K562 (cell line): ENCODE results near the gene RNF4. TPM values are rescaled to one million over a fixed set of nuclear protein-coding genes. Genes with fewer than 3 reads are reported as not detected.

Experiments used
- ATAC-seq: fragments of 200-7000 bp; cut with Tn5 transposase; 3 replicates; pipeline ENCODE4 v1.9.1; 2020; ENCODE audit warnings: moderate library complexity
- BruUV-seq: library from RNA; stranded (reverse); fragments of 400-500 nt; replicated peaks from 2 replicates; lab custom pipeline; 2021; lab: Mats Ljungman, UMichigan
- CTCF ChIA-PET: fragments of 300-600 bp; formaldehyde crosslinking; extraction: SDS; loops from one replicate; lab custom pipeline; 2021; ENCODE audit warnings: low intra/inter-chr PET ratio; lab: Yijun Ruan, JAX
- POLR2A ChIA-PET: fragments of 300-600, 350-650 bp; sonication (Branson Sonifier 250); formaldehyde crosslinking; extraction: SDS; loops from one replicate; lab custom pipeline; 2021; ENCODE audit warnings: antibody characterized with exemption, inconsistent platforms; lab: Yijun Ruan, JAX
- DNase-seq, 4 experiments: peaks; one replicate each; pipeline versions ENCODE4 v3.0.0 to v3.0.0-alpha.2; 2011 to 2018; ENCODE audit warnings: low spot score in 3 of 4, mixed read lengths in 3 of 4; ENCODE audit errors: extremely low read depth in 1 of 4
- FAIRE-seq: peaks from 2 replicates; lab custom pipeline; 2011; peaks lifted over from hg19 to GRCh38; lab: Jason Lieb, UNC
- H2AFZ ChIP-seq: 2 replicates; pipeline ENCODE4 v1.6.0; 2011; ENCODE audit warnings: low read depth, low read length, control low read depth, inconsistent platforms
- H3K27ac ChIP-seq: fragments of 200-600 bp; 3 replicates; pipeline ENCODE4 v1.8.0; 2011; ENCODE audit warnings: low read depth, mild to moderate bottlenecking, control low read depth, inconsistent platforms, low read length, moderate library complexity, mixed read lengths; ENCODE audit errors: extremely low read depth
- H3K27me3 ChIP-seq, 2 experiments: fragments of 300-600 bp in 1 of 2; 2 replicates in 1 of 2; 3 replicates in 1 of 2; pipeline versions ENCODE4 v1.6.0 to v1.8.0; 2011; ENCODE audit warnings: inconsistent platforms in 2 of 2, low read length in 2 of 2, mild to moderate bottlenecking in 1 of 2, mixed read lengths in 1 of 2, moderate library complexity in 1 of 2; ENCODE audit not compliant: control insufficient read depth in 2 of 2, insufficient read depth in 2 of 2
- H3K36me3 ChIP-seq: fragments of 300-600 bp; 3 replicates; pipeline ENCODE4 v1.8.0; 2011; ENCODE audit warnings: mild to moderate bottlenecking, low read length, inconsistent platforms; ENCODE audit not compliant: control insufficient read depth, insufficient read depth
- H3K4me1 ChIP-seq, 2 experiments: fragments of 200-600 bp in 1 of 2; replicated peaks in 1 of 2; 2 replicates in 1 of 2; 3 replicates in 1 of 2; pipeline versions ENCODE4 v1.5.1 to v1.8.0; 2011; ENCODE audit warnings: inconsistent platforms in 2 of 2, low read length in 2 of 2, mild to moderate bottlenecking in 1 of 2, mixed read lengths in 1 of 2, moderate library complexity in 1 of 2; ENCODE audit not compliant: control insufficient read depth in 2 of 2, insufficient read depth in 2 of 2
- H3K4me2 ChIP-seq: 2 replicates; pipeline ENCODE4 v1.6.1; 2011; ENCODE audit warnings: low read length, control low read depth, inconsistent platforms, mixed read lengths; ENCODE audit not compliant: insufficient read depth
- H3K4me3 ChIP-seq: fragments of 200-600 bp; sonication (generic), shearing (Covaris generic); 2 replicates; pipeline ENCODE4 v1.5.1; 2016; ENCODE audit warnings: control low read depth, inconsistent platforms
- H3K79me2 ChIP-seq: fragments of 200-600 bp; 3 replicates; pipeline ENCODE4 v1.8.0; 2011; ENCODE audit warnings: low read length, inconsistent platforms; ENCODE audit not compliant: control insufficient read depth, insufficient read depth
- H3K9ac ChIP-seq, 2 experiments: 2 replicates each; pipeline versions ENCODE4 v1.6.0 to v1.6.1; 2011; ENCODE audit warnings: low read depth in 2 of 2, low read length in 2 of 2, control low read depth in 1 of 2, inconsistent platforms in 1 of 2, mild to moderate bottlenecking in 1 of 2, mixed read lengths in 1 of 2; ENCODE audit not compliant: insufficient read depth in 1 of 2
- H3K9me1 ChIP-seq: one replicate; pipeline ENCODE4 v1.6.0; 2011; ENCODE audit warnings: inconsistent platforms, mild to moderate bottlenecking, low read length, moderate library complexity; ENCODE audit not compliant: control insufficient read depth, insufficient read depth
- H3K9me3 ChIP-seq: replicated peaks from 2 replicates; pipeline ENCODE4 v1.5.1; 2011; ENCODE audit warnings: low read depth, low read length, inconsistent platforms; ENCODE audit not compliant: control insufficient read depth, insufficient read depth
- H4K20me1 ChIP-seq: replicated peaks from 2 replicates; pipeline ENCODE4 v1.6.1; 2011; ENCODE audit warnings: low read length, inconsistent platforms, mixed read lengths; ENCODE audit not compliant: control insufficient read depth, insufficient read depth
- CHD1 ChIP-seq: fragments of 200-600 bp; sonication (generic); IDR thresholded peaks from one replicate; pipeline ENCODE4 v1.6.1; 2012; ENCODE audit warnings: mild to moderate bottlenecking, moderate library complexity, low read length, inconsistent platforms
- GABPB1 ChIP-seq: sonication (generic); formaldehyde crosslinking; IDR thresholded peaks from 2 replicates; pipeline ENCODE4 v1.8.0; 2022; ENCODE audit warnings: mild to moderate bottlenecking, missing genetic modification reagents
- HNRNPLL ChIP-seq: fragments of 200-400 bp; formaldehyde crosslinking; IDR thresholded peaks from 2 replicates; pipeline ENCODE4 v1.6.1; 2017; ENCODE audit warnings: low read length, low read depth, mild to moderate bottlenecking; ENCODE audit not compliant: poor library complexity, severe bottlenecking
- KDM4B ChIP-seq, 2 experiments: fragments of 450-650 bp in 1 of 2; sonication (generic) in 1 of 2; IDR thresholded peaks; 2 replicates each; pipeline ENCODE4 v1.6.1; 2016 to 2017; ENCODE audit warnings: borderline replicate concordance in 2 of 2, antibody characterized with exemption in 1 of 2, low read depth in 1 of 2, mild to moderate bottlenecking in 1 of 2
- L3MBTL2 ChIP-seq: fragments of 450-650 bp; IDR thresholded peaks from 2 replicates; pipeline ENCODE4 v1.6.1; 2016; ENCODE audit warnings: mild to moderate bottlenecking, moderate library complexity
- MAFK ChIP-seq: IDR thresholded peaks from 2 replicates; pipeline ENCODE4 v1.6.1; 2011; ENCODE audit warnings: low read length, improper control_type of control experiment
- MECOM ChIP-seq: fragments of 250-450 bp; sonication (Bioruptor Pico); IDR thresholded peaks from 2 replicates; pipeline ENCODE4 v1.8.0; 2022; ENCODE audit warnings: inconsistent platforms
- NKRF ChIP-seq: fragments of 450-650 bp; IDR thresholded peaks from 2 replicates; pipeline ENCODE4 v1.6.1; 2016; ENCODE audit warnings: borderline replicate concordance
- POLR2G ChIP-seq: fragments of 200-400 bp; formaldehyde crosslinking; IDR thresholded peaks from 2 replicates; pipeline ENCODE4 v1.6.1; 2017; ENCODE audit warnings: low read depth, mild to moderate bottlenecking, antibody characterized with exemption, low read length, moderate library complexity
- RAD21 ChIP-seq, 2 experiments: fragments of 250-450 bp in 1 of 2; fragments of 450-650 bp in 1 of 2; sonication (Bioruptor Pico) in 1 of 2; formaldehyde crosslinking in 1 of 2; IDR thresholded peaks in 1 of 2; conservative IDR thresholded peaks in 1 of 2; 2 replicates each; pipeline versions ENCODE4 v1.4.0 to v1.8.0; 2020 to 2022; ENCODE audit warnings: mild to moderate bottlenecking in 2 of 2, moderate library complexity in 1 of 2
- RBBP5 ChIP-seq: fragments of 200-600 bp; sonication (generic); IDR thresholded peaks from 2 replicates; pipeline ENCODE4 v1.6.1; 2012; ENCODE audit warnings: borderline replicate concordance, mild to moderate bottlenecking, low read length, control low read depth, inconsistent platforms; ENCODE audit not compliant: insufficient read depth, poor library complexity, severe bottlenecking
- RNF2 ChIP-seq: sonication (generic); IDR thresholded peaks from 2 replicates; pipeline ENCODE4 v1.6.1; 2016
- SAP30 ChIP-seq: fragments of 200-600 bp; sonication (generic); IDR thresholded peaks from 2 replicates; pipeline ENCODE4 v1.6.1; 2012; ENCODE audit warnings: borderline replicate concordance, low read depth, mild to moderate bottlenecking, moderate library complexity, low read length, control low read depth, inconsistent platforms; ENCODE audit not compliant: insufficient read depth, poor library complexity, severe bottlenecking
- SIN3A ChIP-seq, 2 experiments: fragments of 150-350 bp in 1 of 2; IDR thresholded peaks; 2 replicates each; pipeline ENCODE4 v1.6.1; 2011 to 2016; ENCODE audit warnings: borderline replicate concordance in 2 of 2, low read depth in 2 of 2, low read length in 2 of 2, mild to moderate bottlenecking in 2 of 2, moderate library complexity in 2 of 2; ENCODE audit not compliant: control insufficient read depth in 1 of 2
- VEZF1 ChIP-seq: fragments of 200-800 bp; sonication (Bioruptor generic); IDR thresholded peaks from 2 replicates; pipeline ENCODE4 v1.6.1; 2017; ENCODE audit warnings: missing genetic modification characterization, missing compliant biosample characterization
- ZKSCAN8 ChIP-seq: fragments of 200-800 bp; sonication (Bioruptor generic); IDR thresholded peaks from 2 replicates; pipeline ENCODE4 v1.6.1; 2016; ENCODE audit warnings: missing genetic modification characterization, missing compliant biosample characterization
- whole genome bisulfite sequencing: fragments of 100-300 bp; shearing (Covaris generic); methylation state at CpG from one replicate; pipeline ENCODE4 v1.1.6; 2016; ENCODE audit warnings: low coverage, mixed read lengths; ENCODE audit not compliant: insufficient coverage; ENCODE audit errors: missing lambda C conversion rate; 5-methylcytosine and 5-hydroxymethylcytosine counted together
- in situ Hi-C: fragments of 300-500 bp; cut with MboI; formaldehyde crosslinking; loops from 4 replicates; pipeline ENCODE4 v1.15.0; 2018; ENCODE audit warnings: inconsistent platforms, mixed read lengths
- intact Hi-C: fragments of 100-400 bp; cut with micrococcal nuclease; formaldehyde crosslinking; loops from 2 replicates; pipeline ENCODE4 v1.14.2; 2022
- polyA plus RNA-seq, 8 experiments: library from polyadenylated mRNA; depleted of rRNA in 4 of 8; stranded (reverse) in 5 of 8; unstranded in 3 of 8; fragments of >200 nt; fragmentation: Nextera tagmentation in 2 of 8; fragmentation: Illumina TruSeq in 1 of 8; extraction: Ambion mirVana in 2 of 8; extraction: Trizol in 1 of 8; gene quantifications; 2 replicates each; pipeline versions ENCODE4 v1.2.1 to v1.2.3, GENCODE V29; 2011 to 2014; ENCODE audit warnings: inconsistent platforms in 1 of 8, missing spikeins in 1 of 8
- total RNA-seq, 7 experiments: library from RNA; depleted of rRNA in 6 of 7; stranded (reverse); fragments of >200 nt in 6 of 7; fragmentation: Illumina TruSeq in 2 of 7; extraction: Trizol in 2 of 7; gene quantifications; 2 replicates each; pipeline versions ENCODE4 v1.2.1 to v1.2.3, GENCODE V29; 2011 to 2021; ENCODE audit warnings: low replicate concordance in 1 of 7

RNF4 gene
- total and polyA plus RNA-seq, 9 of the 15 experiments (the other 6 are each of a cell fraction or from before 2014, with no cell fraction given), result 19.2 to 59.3 (median 44.8) TPM

GRCh38 chr4:2537011-2537830 is 68.3 kb downstream of the RNF4 start:
- Histone ChIP-seq H3K9me3 (no peaks in the 10 kb centered on the region), H3K9ac (peak overlapping the region; percentile 86 to 100), H3K27ac (peak overlapping the region; percentile 89), H3K4me1 (peaks cover 12 to 25% of the 10 kb centered on the region in 2 experiments; a peak in 4 of 5 replicates), H4K20me1 (peaks cover 10% of the 10 kb centered on the region; the same call in 1 of the 2 replicates), H3K4me3 (peak overlapping the region; percentile 99), H3K27me3 (no peaks in the 10 kb centered on the region), H3K4me2 (peak overlapping the region; percentile 76), H3K79me2 (peaks cover 64% of the 10 kb centered on the region), H3K9me1 (no peaks in the 10 kb centered on the region), H3K36me3 (peaks cover 11% of the 10 kb centered on the region; the same call in 2 of the 3 replicates), H2AFZ (peak overlapping the region; percentile 76)
- no TSS peak for BruUV-seq
- DNase-seq (peak; percentile 25 to 66 (median 36)), ATAC-seq (peak; percentile 14), FAIRE-seq (no peak)
- in situ Hi-C loops, result no loop called here
- intact Hi-C loops, result no loop called here
- WGBS, result under 1% methylated on average over 84 of the region's 103 CpGs
- ChIA-PET POLR2A (interaction anchor here (0.7 to 1.2 kb wide), 7 partner anchors 12 to 135 kb away, joined by 3 to 4 read pairs (median 4); no protein-coding TSS in a partner anchor), CTCF (no interaction called here)
- TF ChIP-seq POLR2G (peak; percentile 76), NKRF (peak; percentile 44; the same call in 1 of the 2 replicates), MAFK (no peak), MECOM (CRISPR knock-in tag) (no peak), VEZF1 (CRISPR knock-in tag) (no peak), HNRNPLL (peak; percentile 34), L3MBTL2 (0 out of 2 replicates have a peak, but pooled peaks have one; percentile 20), RAD21 (CRISPR knock-in tag; conservative IDR thresholded peaks at IDR 0.05 in 1 of 2, IDR thresholded peaks at IDR 0.05 in 1 of 2) (0 out of 4 replicates have a peak, but pooled peaks of 1 of the 2 experiments have one; percentile 4), SAP30 (peak; percentile 39), RBBP5 (peak; percentile 79), SIN3A (IDR thresholded peaks at IDR 0.05; ENCODE audit: borderline replicate concordance in 2 of 2, control insufficient read depth in 1 of 2, low read depth in 2 of 2, low read length in 2 of 2) (peak in 1 of 2 experiments; percentile 88; a peak in 3 of 4 replicates), RNF2 (no peak), ZKSCAN8 (CRISPR knock-in tag) (no peak), KDM4B (IDR thresholded peaks at IDR 0.05; ENCODE audit: borderline replicate concordance in 2 of 2, low read depth in 1 of 2) (0 out of 4 replicates have a peak, but pooled peaks of 1 of the 2 experiments have one; percentile 35), CHD1 (peak; percentile 76), GABPB1 (CRISPR knock-in tag) (peak; percentile 25; the same call in 1 of the 2 replicates)
